Trophoblast cell (in vitro differentiated cells and primary cell): ENCODE results near the gene SDC3.

ENCODE experiments used
- DNase-seq, 2 donors: peaks; one replicate each; pipeline ENCODE4 v3.0.0-alpha.2; 2016
- H2AFZ ChIP-seq: 2 replicates; pipeline ENCODE4 v1.6.1; 2013; ENCODE audit warnings: low read length, moderate library complexity, mild to moderate bottlenecking; ENCODE audit not compliant: insufficient read depth, poor library complexity
- H2AK5ac ChIP-seq: 2 replicates; pipeline ENCODE4 v1.6.1; 2013; ENCODE audit warnings: mild to moderate bottlenecking, low read length
- H2BK120ac ChIP-seq: 2 replicates; pipeline ENCODE4 v1.6.1; 2013; ENCODE audit warnings: low read length, mild to moderate bottlenecking, moderate library complexity; ENCODE audit not compliant: insufficient read depth, poor library complexity
- H2BK12ac ChIP-seq: 2 replicates; pipeline ENCODE4 v1.6.1; 2013; ENCODE audit warnings: mild to moderate bottlenecking, low read length, moderate library complexity
- H2BK5ac ChIP-seq: 2 replicates; pipeline ENCODE4 v1.6.1; 2013; ENCODE audit warnings: low read length, low read depth, moderate library complexity, mild to moderate bottlenecking; ENCODE audit not compliant: poor library complexity
- H3K14ac ChIP-seq: 2 replicates; pipeline ENCODE4 v1.6.1; 2013; ENCODE audit warnings: mild to moderate bottlenecking, low read length
- H3K18ac ChIP-seq: 2 replicates; pipeline ENCODE4 v1.6.1; 2013; ENCODE audit warnings: mild to moderate bottlenecking, low read length
- H3K23ac ChIP-seq: 2 replicates; pipeline ENCODE4 v1.6.1; 2013; ENCODE audit warnings: low read length
- H3K27ac ChIP-seq: 2 replicates; pipeline ENCODE4 v1.5.1; 2013; ENCODE audit warnings: low read depth, mild to moderate bottlenecking, inconsistent platforms, low read length, moderate library complexity
- H3K27me3 ChIP-seq: 2 replicates; pipeline ENCODE4 v1.6.1; 2013; ENCODE audit warnings: inconsistent platforms, mild to moderate bottlenecking, low read length, moderate library complexity; ENCODE audit not compliant: insufficient read depth
- H3K36me3 ChIP-seq, 2 experiments: 1 replicate in 1 of 2; 2 replicates in 1 of 2; pipeline ENCODE4 v1.6.1; 2013; ENCODE audit warnings: low read length in 2 of 2, mild to moderate bottlenecking in 2 of 2, moderate library complexity in 1 of 2; ENCODE audit not compliant: insufficient read depth in 2 of 2, control insufficient read depth in 1 of 2
- H3K4ac ChIP-seq: 2 replicates; pipeline ENCODE4 v1.6.1; 2013; ENCODE audit warnings: low read depth, mild to moderate bottlenecking, low read length, moderate library complexity
- H3K4me1 ChIP-seq, 2 experiments: 1 replicate in 1 of 2; 2 replicates in 1 of 2; pipeline ENCODE4 v1.6.1; 2013; ENCODE audit warnings: low read length in 2 of 2, mild to moderate bottlenecking in 2 of 2, moderate library complexity in 1 of 2; ENCODE audit not compliant: insufficient read depth in 2 of 2, control insufficient read depth in 1 of 2
- H3K4me2 ChIP-seq: 2 replicates; pipeline ENCODE4 v1.6.1; 2013; ENCODE audit warnings: inconsistent platforms, mild to moderate bottlenecking, low read length, moderate library complexity
- H3K4me3 ChIP-seq: 2 replicates; pipeline ENCODE4 v1.5.1; 2013; ENCODE audit warnings: mild to moderate bottlenecking, low read depth, low read length, inconsistent platforms
- H3K79me1 ChIP-seq: one replicate; pipeline ENCODE4 v1.6.1; 2013; ENCODE audit warnings: low read length
- H3K79me2 ChIP-seq: 2 replicates; pipeline ENCODE4 v1.6.1; 2013; ENCODE audit warnings: low read length, mild to moderate bottlenecking; ENCODE audit not compliant: control insufficient read depth, insufficient read depth, poor library complexity
- H3K9ac ChIP-seq: 2 replicates; pipeline ENCODE4 v1.6.1; 2013; ENCODE audit warnings: mild to moderate bottlenecking, low read length
- H3K9me3 ChIP-seq: 2 replicates; pipeline ENCODE4 v1.6.1; 2013; ENCODE audit warnings: low read depth, mild to moderate bottlenecking, control low read depth, inconsistent platforms, low read length; ENCODE audit not compliant: insufficient read depth
- H4K12ac ChIP-seq: 2 replicates; pipeline ENCODE4 v1.6.1; 2013; ENCODE audit warnings: low read depth, mild to moderate bottlenecking, low read length, moderate library complexity
- H4K8ac ChIP-seq: 2 replicates; pipeline ENCODE4 v1.6.1; 2013; ENCODE audit warnings: low read depth, mild to moderate bottlenecking, low read length, moderate library complexity
- H4K91ac ChIP-seq: one replicate; pipeline ENCODE4 v1.6.1; 2013; ENCODE audit warnings: low read depth, mild to moderate bottlenecking, low read length, moderate library complexity
- WGBS: extraction: QIAGEN DNeasy Blood & Tissue Kit; methylation state at CpG from one replicate; pipeline ENCODE4 v1.1.7; 2013; ENCODE audit warnings: missing lambda C conversion rate; ENCODE audit not compliant: insufficient read length, insufficient coverage; ENCODE audit errors: extremely low coverage; 5-methylcytosine and 5-hydroxymethylcytosine counted together

SDC3 gene

DNA sequence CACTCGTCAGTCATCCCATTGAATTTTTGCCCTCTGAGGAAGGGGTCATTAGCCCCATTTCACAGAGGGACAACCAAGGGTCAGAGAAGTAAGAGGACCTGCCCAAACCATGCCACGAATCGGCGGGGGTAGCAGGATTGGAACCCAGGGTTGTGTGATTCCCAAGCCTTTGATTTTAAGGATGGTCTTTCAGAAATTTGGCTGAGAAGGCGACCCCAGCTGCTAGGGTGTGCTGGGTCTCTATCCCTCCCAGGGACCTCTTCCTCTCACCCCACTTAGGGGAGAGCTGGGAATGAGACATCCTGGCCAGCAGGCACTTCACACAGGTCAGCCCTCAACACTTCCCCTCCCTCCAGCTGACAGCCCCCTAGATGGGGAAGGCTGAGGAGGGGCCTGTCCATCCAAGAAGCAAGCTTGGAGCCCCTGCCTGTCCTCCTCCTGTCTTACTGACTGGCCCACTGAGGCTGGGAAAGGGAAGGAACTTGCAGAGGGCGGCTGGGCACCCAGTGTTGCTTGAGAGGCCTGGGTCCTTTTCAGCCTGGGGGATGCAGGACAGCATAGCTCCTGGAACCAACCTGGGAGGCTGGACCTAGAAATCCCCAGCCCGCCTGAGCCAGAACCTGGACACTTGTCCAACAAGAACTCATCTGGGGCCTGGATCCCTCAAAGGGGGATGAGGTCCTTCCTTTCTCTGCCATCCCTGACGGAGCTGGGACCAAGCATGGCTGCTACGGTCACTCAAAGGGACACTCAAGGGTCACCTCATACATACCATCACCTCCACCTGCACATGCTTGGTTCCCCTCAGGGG is 1.7 kb downstream of the SDC3 start:
- Histone ChIP-seq H2BK12ac (no peak overlapping the region), H2AK5ac (no peak overlapping the region), H3K18ac (peak overlapping the region; percentile 36), H2AFZ (no peak overlapping the region), H3K79me1 (peaks cover 17% of the 10 kb centered on the region), H4K8ac (no peak overlapping the region), H3K36me3 (no peaks in the 10 kb centered on the region), H3K9ac (no peak overlapping the region), H3K27me3 (no peaks in the 10 kb centered on the region), H3K4me3 (peak overlapping the region; percentile 72), H4K12ac (no peak overlapping the region), H2BK120ac (no peak overlapping the region), H2BK5ac (no peak overlapping the region), H3K4me1 (peaks cover 27 to 38% of the 10 kb centered on the region in 2 experiments), H3K4ac (no peak overlapping the region), H3K27ac (no peak overlapping the region), H3K9me3 (no peaks in the 10 kb centered on the region), H4K91ac (no peak overlapping the region), H3K4me2 (peak overlapping the region; percentile 84), H3K14ac (no peak overlapping the region), H3K79me2 (peaks cover 9% of the 10 kb centered on the region), H3K23ac (no peak overlapping the region)
- no peak for DNase-seq
- no CpG with 5 or more reads among the region's 9 CpGs for WGBS

DNA sequence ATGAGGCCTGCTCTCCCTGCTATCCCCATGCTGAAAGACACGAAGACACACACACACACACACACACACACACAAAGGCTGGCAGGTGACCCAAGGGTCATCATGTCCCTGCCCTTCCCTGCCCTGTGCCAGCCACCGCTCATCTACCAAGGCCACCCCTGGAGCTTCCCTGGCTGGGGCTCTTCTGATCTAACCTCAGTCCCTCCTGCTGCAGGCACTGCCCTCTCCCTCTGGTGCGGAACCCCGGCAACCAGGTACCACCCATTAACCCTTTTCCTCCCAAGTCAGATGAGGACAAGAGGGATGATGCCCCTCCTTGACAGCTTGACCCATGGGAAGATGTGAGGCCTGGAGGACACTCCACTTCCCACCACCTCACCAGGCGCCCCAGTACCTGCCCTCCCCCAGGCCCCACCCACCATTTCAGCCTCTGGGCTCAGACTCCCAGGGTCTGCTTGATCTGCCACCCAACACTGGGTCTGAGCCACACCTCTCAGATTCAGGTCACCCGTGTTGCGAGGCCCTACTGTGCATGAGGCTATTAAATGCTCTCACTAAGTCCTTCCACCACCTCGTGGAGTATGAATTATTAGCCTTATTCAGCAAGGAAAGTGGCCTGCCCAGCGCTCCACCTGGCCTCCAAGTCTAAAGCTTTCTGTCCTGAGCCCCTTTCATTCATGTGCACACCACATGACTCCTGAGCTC is 2.5 kb downstream of the SDC3 start:
- DNase-seq, result no peak
- H3K4me2 ChIP-seq, result no peak overlapping the region
- H2AFZ ChIP-seq, result no peak overlapping the region
- no peak overlapping the region for H3K27ac ChIP-seq
- H3K18ac ChIP-seq, result no peak overlapping the region
- H3K27me3 ChIP-seq, result no peaks in the 10 kb centered on the region
- H3K4ac ChIP-seq, result no peak overlapping the region
- no peaks in the 10 kb centered on the region for H3K36me3 ChIP-seq
- no peak overlapping the region for H3K14ac ChIP-seq
- peaks cover 25 to 34% of the 10 kb centered on the region in 2 experiments for H3K4me1 ChIP-seq
- no peak overlapping the region for H4K8ac ChIP-seq
- H3K9ac ChIP-seq, result no peak overlapping the region
- H3K9me3 ChIP-seq, result no peaks in the 10 kb centered on the region
- no peak overlapping the region for H2BK12ac ChIP-seq
- H4K12ac ChIP-seq, result no peak overlapping the region
- peaks cover 17% of the 10 kb centered on the region for H3K79me1 ChIP-seq
- peaks cover 9% of the 10 kb centered on the region for H3K79me2 ChIP-seq
- no peak overlapping the region for H2AK5ac ChIP-seq
- no peak overlapping the region for H3K4me3 ChIP-seq
- H4K91ac ChIP-seq, result no peak overlapping the region
- no peak overlapping the region for H3K23ac ChIP-seq
- no CpG with 5 or more reads among the region's 9 CpGs for WGBS
- no peak overlapping the region for H2BK120ac ChIP-seq
- no peak overlapping the region for H2BK5ac ChIP-seq

DNA sequence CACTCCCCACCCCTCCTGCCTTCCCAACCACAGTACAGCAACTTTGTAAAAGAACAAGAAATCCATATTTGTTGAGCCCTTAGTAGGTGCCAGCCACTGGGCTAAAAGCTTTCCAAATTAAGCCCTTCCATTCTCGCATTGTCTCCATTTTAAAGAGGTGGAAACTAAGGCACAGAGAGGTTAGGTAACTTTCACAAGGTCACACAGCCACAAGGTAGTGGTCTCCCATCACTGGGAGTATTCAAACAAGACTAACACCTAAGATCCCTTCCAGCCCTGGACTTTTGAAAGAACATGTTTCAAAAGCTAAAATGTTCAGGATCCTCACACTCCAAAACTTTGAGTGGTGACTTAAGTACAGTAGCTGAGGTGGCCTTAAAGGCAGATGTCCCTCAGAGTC is 3.2 kb downstream of the SDC3 start:
- H2AK5ac ChIP-seq, result no peak overlapping the region
- H3K4me2 ChIP-seq, result no peak overlapping the region
- H3K4me3 ChIP-seq, result no peak overlapping the region
- H2AFZ ChIP-seq, result no peak overlapping the region
- H3K4me1 ChIP-seq, result peaks cover 23 to 31% of the 10 kb centered on the region in 2 experiments
- no peak overlapping the region for H4K12ac ChIP-seq
- no peak for DNase-seq
- H3K27ac ChIP-seq, result no peak overlapping the region
- H2BK120ac ChIP-seq, result no peak overlapping the region
- no peak overlapping the region for H3K18ac ChIP-seq
- H4K91ac ChIP-seq, result no peak overlapping the region
- H3K27me3 ChIP-seq, result no peaks in the 10 kb centered on the region
- no peak overlapping the region for H3K9ac ChIP-seq
- no peak overlapping the region for H2BK12ac ChIP-seq
- H4K8ac ChIP-seq, result no peak overlapping the region
- no peak overlapping the region for H2BK5ac ChIP-seq
- H3K14ac ChIP-seq, result no peak overlapping the region
- H3K9me3 ChIP-seq, result no peaks in the 10 kb centered on the region
- no peak overlapping the region for H3K23ac ChIP-seq
- H3K36me3 ChIP-seq, result no peaks in the 10 kb centered on the region
- peaks cover 9% of the 10 kb centered on the region for H3K79me2 ChIP-seq
- no CpG with 5 or more reads among the region's 1 CpG for WGBS
- no peak overlapping the region for H3K4ac ChIP-seq
- H3K79me1 ChIP-seq, result peaks cover 17% of the 10 kb centered on the region

DNA sequence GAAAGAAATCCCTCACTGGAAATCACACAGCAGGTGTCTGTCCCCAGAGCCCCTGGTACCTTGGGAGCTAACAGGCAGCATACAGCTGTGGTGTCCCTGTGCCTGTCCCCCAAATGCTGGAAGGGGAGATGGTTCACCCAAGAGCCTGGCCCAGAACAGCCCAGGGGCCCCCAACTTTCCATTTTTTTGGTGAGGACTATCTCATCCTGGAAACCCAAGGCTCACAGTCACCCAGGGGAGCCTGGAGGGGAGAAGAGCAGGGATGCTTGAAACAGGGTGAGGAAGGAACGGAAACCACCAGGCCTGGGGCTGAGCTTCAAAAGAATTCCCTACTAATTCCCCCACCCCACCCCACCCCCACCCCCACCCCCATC is 3.6 kb downstream of the SDC3 start:
- Histone ChIP-seq H3K9ac (no peak overlapping the region), H2BK5ac (no peak overlapping the region), H3K4ac (no peak overlapping the region), H2BK120ac (no peak overlapping the region), H4K12ac (no peak overlapping the region), H3K79me1 (peaks cover 17% of the 10 kb centered on the region), H3K14ac (no peak overlapping the region), H2BK12ac (no peak overlapping the region), H2AK5ac (no peak overlapping the region), H3K9me3 (no peaks in the 10 kb centered on the region), H3K4me1 (peaks cover 23 to 31% of the 10 kb centered on the region in 2 experiments), H3K79me2 (peaks cover 9% of the 10 kb centered on the region), H4K8ac (no peak overlapping the region), H3K27ac (no peak overlapping the region), H3K18ac (no peak overlapping the region), H3K4me2 (no peak overlapping the region), H4K91ac (no peak overlapping the region), H3K4me3 (no peak overlapping the region), H3K27me3 (no peaks in the 10 kb centered on the region), H3K23ac (no peak overlapping the region), H3K36me3 (peaks cover 0 to 2% of the 10 kb centered on the region in 2 experiments), H2AFZ (no peak overlapping the region)
- no peak for DNase-seq
- no CpG with 5 or more reads among the region's 1 CpG for WGBS
